Measurements from ENCODE around the gene ATF6. TPM values are rescaled to one million over a fixed set of nuclear protein-coding genes. Genes with fewer than 3 reads are reported as not detected.
A peak's percentile ranks its signal among the peaks of the same experiment; 100 is the strongest.

The ATF6 gene
- total and polyA plus RNA-seq, 12 donors: 2.6 to 20.9 (median 15.2) TPM

GRCh38 chr1:161993576-161993975 lies 227.5 kb downstream of the ATF6 start:
- Histone ChIP-seq H3K27ac (no peak overlapping the region), H3K36me3 (peaks cover 0 to 75% (median 0%) of the 10 kb centered on the region in 9 donors), H3K4me3 (no peak overlapping the region), H3K9me3 (peaks cover 0 to 12% (median 0%) of the 10 kb centered on the region in 11 donors), H3K4me1 (peaks cover 0 to 15% (median 0%) of the 10 kb centered on the region in 9 donors), H3K27me3 (no peaks in the 10 kb centered on the region)
- intact Hi-C loops (cut with DNase I): no loop called here
- TF ChIP-seq, protein P1, sequence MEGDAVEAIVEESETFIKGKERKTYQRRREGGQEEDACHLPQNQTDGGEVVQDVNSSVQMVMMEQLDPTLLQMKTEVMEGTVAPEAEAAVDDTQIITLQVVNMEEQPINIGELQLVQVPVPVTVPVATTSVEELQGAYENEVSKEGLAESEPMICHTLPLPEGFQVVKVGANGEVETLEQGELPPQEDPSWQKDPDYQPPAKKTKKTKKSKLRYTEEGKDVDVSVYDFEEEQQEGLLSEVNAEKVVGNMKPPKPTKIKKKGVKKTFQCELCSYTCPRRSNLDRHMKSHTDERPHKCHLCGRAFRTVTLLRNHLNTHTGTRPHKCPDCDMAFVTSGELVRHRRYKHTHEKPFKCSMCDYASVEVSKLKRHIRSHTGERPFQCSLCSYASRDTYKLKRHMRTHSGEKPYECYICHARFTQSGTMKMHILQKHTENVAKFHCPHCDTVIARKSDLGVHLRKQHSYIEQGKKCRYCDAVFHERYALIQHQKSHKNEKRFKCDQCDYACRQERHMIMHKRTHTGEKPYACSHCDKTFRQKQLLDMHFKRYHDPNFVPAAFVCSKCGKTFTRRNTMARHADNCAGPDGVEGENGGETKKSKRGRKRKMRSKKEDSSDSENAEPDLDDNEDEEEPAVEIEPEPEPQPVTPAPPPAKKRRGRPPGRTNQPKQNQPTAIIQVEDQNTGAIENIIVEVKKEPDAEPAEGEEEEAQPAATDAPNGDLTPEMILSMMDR (IDR thresholded peaks at IDR 0.05): no peak
- no peak for ATAC-seq
- 85 to 86% methylated on average over 11 of the region's 11 CpGs for WGBS, 2 donors
- no peak for DNase-seq

DNA sequence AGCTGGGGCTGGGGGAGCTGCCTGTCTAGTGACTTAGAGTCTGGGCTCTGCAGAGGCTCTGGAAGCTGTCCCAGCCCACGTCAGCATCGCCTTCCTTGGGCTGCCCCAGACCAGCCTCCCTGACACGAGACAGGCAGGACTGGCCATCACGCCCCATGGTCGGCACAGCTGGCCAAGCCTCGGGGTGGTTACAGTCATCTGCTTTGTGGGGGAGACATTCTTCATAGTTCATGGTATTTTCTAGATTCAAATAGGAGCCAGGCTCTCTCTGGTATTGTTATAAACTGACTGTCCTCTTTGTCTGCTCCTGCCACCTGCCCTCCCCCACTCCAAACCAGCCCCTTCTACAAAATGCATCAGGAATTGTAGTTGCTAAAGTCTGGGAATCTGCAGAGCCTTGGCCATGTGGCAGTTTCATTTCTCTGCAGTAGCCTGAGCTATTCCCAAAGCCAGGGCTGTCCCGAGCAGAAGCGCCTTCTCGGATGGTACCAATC lies 228.1 kb downstream of the ATF6 start:
- 56 to 65% methylated on average over 9 of the region's 9 CpGs for WGBS, 2 donors
- TF ChIP-seq, protein P1 (IDR thresholded peaks at IDR 0.05): no peak
- ATAC-seq: peak in 7 of 8 donors; percentile 39 to 76 (median 57)
- intact Hi-C loops (cut with DNase I): no loop called here
- Histone ChIP-seq H3K9me3 (peaks cover 0 to 12% (median 0%) of the 10 kb centered on the region in 11 donors), H3K27me3 (no peaks in the 10 kb centered on the region), H3K27ac (no peak overlapping the region), H3K36me3 (peaks cover 0 to 78% (median 0%) of the 10 kb centered on the region in 9 donors), H3K4me3 (no peak overlapping the region), H3K4me1 (peaks cover 0 to 13% (median 0%) of the 10 kb centered on the region in 9 donors)
- no peak for DNase-seq

GRCh38 chr1:161997152-161997551 lies 231.0 kb downstream of the ATF6 start:
- H3K27ac ChIP-seq: no peak overlapping the region
- H3K4me3 ChIP-seq: no peak overlapping the region
- peaks cover 0 to 73% (median 0%) of the 10 kb centered on the region in 9 donors for H3K36me3 ChIP-seq
- ATAC-seq (no peak), DNase-seq (no peak)
- WGBS, 2 donors: 92 to 95% methylated on average over 1 of the region's 1 CpG
- intact Hi-C loops (cut with DNase I): no loop called here
- no peaks in the 10 kb centered on the region for H3K27me3 ChIP-seq
- TF ChIP-seq, protein P1 (IDR thresholded peaks at IDR 0.05): no peak
- H3K4me1 ChIP-seq: peaks cover 0 to 12% (median 0%) of the 10 kb centered on the region in 9 donors
- H3K9me3 ChIP-seq: peaks cover 0 to under 1% (median 0%) of the 10 kb centered on the region in 11 donors

- 93 to 96% methylated on average over 5 of the region's 5 CpGs for WGBS, 2 donors
- intact Hi-C loops (cut with DNase I): no loop called here
- no peak for ATAC-seq
- Histone ChIP-seq H3K4me1 (peaks cover 0 to 26% (median 0%) of the 10 kb centered on the region in 9 donors), H3K4me3 (no peak overlapping the region), H3K27me3 (no peaks in the 10 kb centered on the region), H3K27ac (peak overlapping the region in 1 of 10 donors; percentile 68), H3K36me3 (peaks cover 0 to 63% (median 0%) of the 10 kb centered on the region in 9 donors), H3K9me3 (no peaks in the 10 kb centered on the region)
- TF ChIP-seq, protein P1 (IDR thresholded peaks at IDR 0.05): no peak
- no peak for DNase-seq
Observed at GRCh38 chr1:161998811-161999210, 232.7 kb downstream of the ATF6 start.

All from heart right ventricle (tissue), 16 donors.